Measurements from ENCODE around the gene TMEM86B. TPM values are rescaled to one million over a fixed set of nuclear protein-coding genes. Genes with fewer than 3 reads are reported as not detected.

The TMEM86B gene
- total RNA-seq, 1 donor from 2014 or later = 0.53 TPM

GRCh38 chr19:55246462-55247451 is 18.2 kb upstream of the TMEM86B start:
- TF ChIP-seq CTCF (IDR thresholded peaks at IDR 0.05; ENCODE audit: insufficient read depth, low read length, severe bottlenecking) = no peak
- H3K36me3 ChIP-seq (ENCODE audit: control insufficient read depth, insufficient read depth, low read length) = peaks cover 33% of the 10 kb centered on the region
- H3K27me3 ChIP-seq (ENCODE audit: control insufficient read depth, insufficient read depth, low read length) = no peaks in the 10 kb centered on the region
- DNase-seq (ENCODE audit: low read depth) = no peak
- FAIRE-seq = no peak
- H3K4me3 ChIP-seq (ENCODE audit: low read depth, low read length) = no peak overlapping the region

- peaks cover 44% of the 10 kb centered on the region for H3K36me3 ChIP-seq (ENCODE audit: control insufficient read depth, insufficient read depth, low read length)
- no peak for TF ChIP-seq CTCF (IDR thresholded peaks at IDR 0.05; ENCODE audit: insufficient read depth, low read length, severe bottlenecking)
- FAIRE-seq = no peak
- no peak for DNase-seq (ENCODE audit: low read depth)
- H3K27me3 ChIP-seq (ENCODE audit: control insufficient read depth, insufficient read depth, low read length) = no peaks in the 10 kb centered on the region
- H3K4me3 ChIP-seq (ENCODE audit: low read depth, low read length) = no peak overlapping the region
Observed at GRCh38 chr19:55245236-55245904, 16.8 kb upstream of the TMEM86B start.

- H3K4me3 ChIP-seq (ENCODE audit: low read depth, low read length) = no peak overlapping the region
- TF ChIP-seq CTCF (IDR thresholded peaks at IDR 0.05; ENCODE audit: insufficient read depth, low read length, severe bottlenecking) = no peak
- no peaks in the 10 kb centered on the region for H3K27me3 ChIP-seq (ENCODE audit: control insufficient read depth, insufficient read depth, low read length)
- H3K36me3 ChIP-seq (ENCODE audit: control insufficient read depth, insufficient read depth, low read length) = peaks cover 53% of the 10 kb centered on the region
- DNase-seq (ENCODE audit: low read depth) (no peak), FAIRE-seq (no peak)
Observed at GRCh38 chr19:55244004-55244680, 15.6 kb upstream of the TMEM86B start.

- DNase-seq (ENCODE audit: low read depth) = no peak
- no peak for FAIRE-seq
- no peak for TF ChIP-seq CTCF (IDR thresholded peaks at IDR 0.05; ENCODE audit: insufficient read depth, low read length, severe bottlenecking)
- Histone ChIP-seq H3K36me3 (ENCODE audit: control insufficient read depth, insufficient read depth, low read length) (peaks cover 59% of the 10 kb centered on the region), H3K4me3 (ENCODE audit: low read depth, low read length) (no peak overlapping the region), H3K27me3 (ENCODE audit: control insufficient read depth, insufficient read depth, low read length) (no peaks in the 10 kb centered on the region)
Observed at GRCh38 chr19:55242517-55242916, 14.0 kb upstream of the TMEM86B start.

- Histone ChIP-seq H3K36me3 (ENCODE audit: control insufficient read depth, insufficient read depth, low read length) (peaks cover 61% of the 10 kb centered on the region), H3K4me3 (ENCODE audit: low read depth, low read length) (no peak overlapping the region), H3K27me3 (ENCODE audit: control insufficient read depth, insufficient read depth, low read length) (no peaks in the 10 kb centered on the region)
- TF ChIP-seq CTCF (IDR thresholded peaks at IDR 0.05; ENCODE audit: insufficient read depth, low read length, severe bottlenecking) = no peak
- FAIRE-seq (no peak), DNase-seq (ENCODE audit: low read depth) (no peak)
Observed at GRCh38 chr19:55241935-55242464, 13.4 kb upstream of the TMEM86B start.
